Activated CD8-positive, alpha-beta T cell treated with anti-CD3 and anti-CD28 coated beads for 36 hours (primary cell): ENCODE measurements around the gene LARGE1. TPM values are rescaled to one million over a fixed set of nuclear protein-coding genes. Genes with fewer than 3 reads are reported as not detected.

Experiments used
- ATAC-seq: fragments of 200-7000 bp; cut with Tn5 transposase; one replicate; pipeline ENCODE4 v1.10.0; 2021; ENCODE audit warnings: mild to moderate bottlenecking, moderate library complexity
- CTCF ChIA-PET: fragments of 350-600 bp; sonication (Branson Sonifier 250); formaldehyde crosslinking; loops from one replicate; lab custom pipeline; 2021; ENCODE audit warnings: antibody characterized with exemption; lab: Charles Lee
- POLR2A ChIA-PET: fragments of 350-600 bp; sonication (Branson Sonifier 250); formaldehyde crosslinking; loops from one replicate; lab custom pipeline; 2021; ENCODE audit warnings: antibody characterized with exemption; lab: Charles Lee
- DNase-seq: peaks from one replicate; pipeline ENCODE4 v3.0.0-alpha.2; 2020
- H3K27ac Mint-ChIP-seq: one replicate; pipeline ENCODE4 v1.8.0; 2021; ENCODE audit warnings: mild to moderate bottlenecking, mixed read lengths
- H3K27me3 Mint-ChIP-seq: one replicate; pipeline ENCODE4 v1.8.0; 2021; ENCODE audit warnings: mixed read lengths
- H3K36me3 Mint-ChIP-seq: one replicate; pipeline ENCODE4 v1.8.0; 2021; ENCODE audit warnings: low read depth, mixed read lengths
- H3K4me1 Mint-ChIP-seq: one replicate; pipeline ENCODE4 v1.8.0; 2021; ENCODE audit warnings: low read depth, mixed read lengths
- H3K4me3 Mint-ChIP-seq: one replicate; pipeline ENCODE4 v1.8.0; 2021; ENCODE audit warnings: mild to moderate bottlenecking, moderate library complexity, mixed read lengths
- H3K9me3 Mint-ChIP-seq: one replicate; pipeline ENCODE4 v1.8.0; 2021; ENCODE audit warnings: mixed read lengths
- intact Hi-C: fragments of 100-400 bp; cut with micrococcal nuclease; formaldehyde crosslinking; loops from one replicate; pipeline ENCODE4 v1.10.0; 2022
- total RNA-seq, 2 experiments: library from RNA; stranded (reverse); gene quantifications; one replicate each; pipeline ENCODE4 v1.2.3, GENCODE V29; 2021
- TF ChIP-seq, protein P1 (sequence below): fragments of 200-600 bp; IDR thresholded peaks from one replicate; pipeline ENCODE4 v1.8.0; 2022; ENCODE audit warnings: antibody characterized with exemption, mild to moderate bottlenecking

Gene LARGE1
- total RNA-seq, 2 experiments from 2014 or later = 0.31 to 0.32 TPM

DNA sequence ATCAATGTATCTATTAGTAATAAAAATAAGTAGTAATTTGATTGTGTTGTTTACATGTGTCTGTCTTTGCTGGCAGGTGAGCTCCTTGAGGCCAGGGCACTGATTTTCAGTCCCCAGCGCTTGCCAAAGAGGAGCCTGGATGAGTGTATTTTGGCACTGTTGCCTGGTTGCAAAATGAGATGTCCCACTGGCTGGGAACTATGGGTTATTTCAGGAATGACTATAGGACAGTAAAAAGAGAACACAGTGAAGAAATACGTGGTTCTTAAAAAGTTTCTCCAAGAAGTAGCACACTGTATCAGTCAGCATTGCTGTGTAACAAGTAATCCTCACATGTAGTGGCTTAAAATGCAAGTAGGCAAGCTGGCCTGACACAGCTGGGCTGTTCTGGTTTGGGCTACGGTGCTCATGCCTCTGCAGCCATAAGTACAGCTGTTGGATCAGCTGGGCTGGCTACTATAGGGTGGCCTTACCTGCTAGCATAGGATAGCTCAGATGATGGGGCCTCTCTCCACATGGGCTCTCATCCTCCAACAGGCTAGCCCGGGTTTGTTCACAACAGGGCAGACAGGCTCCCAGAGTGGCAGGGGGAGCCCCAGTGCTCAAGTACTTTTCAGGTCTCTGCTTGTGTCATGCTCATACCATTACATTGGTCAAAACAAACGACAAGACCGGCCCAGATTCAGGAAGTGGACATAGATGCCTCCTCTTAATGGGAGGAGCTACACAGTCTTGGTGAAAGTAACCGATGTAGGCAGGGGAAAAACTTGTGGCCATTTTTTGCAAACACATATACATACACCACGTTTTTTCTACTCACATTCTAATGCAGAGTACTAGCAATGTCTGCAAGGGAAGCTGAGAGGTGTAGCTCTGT is 399.1 kb downstream of the LARGE1 start:
- TF ChIP-seq, protein P1, sequence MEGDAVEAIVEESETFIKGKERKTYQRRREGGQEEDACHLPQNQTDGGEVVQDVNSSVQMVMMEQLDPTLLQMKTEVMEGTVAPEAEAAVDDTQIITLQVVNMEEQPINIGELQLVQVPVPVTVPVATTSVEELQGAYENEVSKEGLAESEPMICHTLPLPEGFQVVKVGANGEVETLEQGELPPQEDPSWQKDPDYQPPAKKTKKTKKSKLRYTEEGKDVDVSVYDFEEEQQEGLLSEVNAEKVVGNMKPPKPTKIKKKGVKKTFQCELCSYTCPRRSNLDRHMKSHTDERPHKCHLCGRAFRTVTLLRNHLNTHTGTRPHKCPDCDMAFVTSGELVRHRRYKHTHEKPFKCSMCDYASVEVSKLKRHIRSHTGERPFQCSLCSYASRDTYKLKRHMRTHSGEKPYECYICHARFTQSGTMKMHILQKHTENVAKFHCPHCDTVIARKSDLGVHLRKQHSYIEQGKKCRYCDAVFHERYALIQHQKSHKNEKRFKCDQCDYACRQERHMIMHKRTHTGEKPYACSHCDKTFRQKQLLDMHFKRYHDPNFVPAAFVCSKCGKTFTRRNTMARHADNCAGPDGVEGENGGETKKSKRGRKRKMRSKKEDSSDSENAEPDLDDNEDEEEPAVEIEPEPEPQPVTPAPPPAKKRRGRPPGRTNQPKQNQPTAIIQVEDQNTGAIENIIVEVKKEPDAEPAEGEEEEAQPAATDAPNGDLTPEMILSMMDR = no peak
- ChIA-PET CTCF (interaction anchor here (0.6 to 1.2 kb wide), 2 partner anchors 12 to 27 kb away, joined by 3 read pairs; no protein-coding TSS in a partner anchor), POLR2A (interaction anchor here (0.5 kb wide), 1 partner anchor 77 kb away, joined by 3 read pairs; no protein-coding TSS in a partner anchor)
- H3K4me3 Mint-ChIP-seq = no peak overlapping the region
- H3K9me3 Mint-ChIP-seq = peaks cover 4% of the 10 kb centered on the region
- H3K27me3 Mint-ChIP-seq = no peaks in the 10 kb centered on the region
- intact Hi-C loops = no loop called here
- no peaks in the 10 kb centered on the region for H3K4me1 Mint-ChIP-seq
- no peak for DNase-seq
- H3K27ac Mint-ChIP-seq = no peak overlapping the region
- no peak for ATAC-seq
- no peaks in the 10 kb centered on the region for H3K36me3 Mint-ChIP-seq

DNA sequence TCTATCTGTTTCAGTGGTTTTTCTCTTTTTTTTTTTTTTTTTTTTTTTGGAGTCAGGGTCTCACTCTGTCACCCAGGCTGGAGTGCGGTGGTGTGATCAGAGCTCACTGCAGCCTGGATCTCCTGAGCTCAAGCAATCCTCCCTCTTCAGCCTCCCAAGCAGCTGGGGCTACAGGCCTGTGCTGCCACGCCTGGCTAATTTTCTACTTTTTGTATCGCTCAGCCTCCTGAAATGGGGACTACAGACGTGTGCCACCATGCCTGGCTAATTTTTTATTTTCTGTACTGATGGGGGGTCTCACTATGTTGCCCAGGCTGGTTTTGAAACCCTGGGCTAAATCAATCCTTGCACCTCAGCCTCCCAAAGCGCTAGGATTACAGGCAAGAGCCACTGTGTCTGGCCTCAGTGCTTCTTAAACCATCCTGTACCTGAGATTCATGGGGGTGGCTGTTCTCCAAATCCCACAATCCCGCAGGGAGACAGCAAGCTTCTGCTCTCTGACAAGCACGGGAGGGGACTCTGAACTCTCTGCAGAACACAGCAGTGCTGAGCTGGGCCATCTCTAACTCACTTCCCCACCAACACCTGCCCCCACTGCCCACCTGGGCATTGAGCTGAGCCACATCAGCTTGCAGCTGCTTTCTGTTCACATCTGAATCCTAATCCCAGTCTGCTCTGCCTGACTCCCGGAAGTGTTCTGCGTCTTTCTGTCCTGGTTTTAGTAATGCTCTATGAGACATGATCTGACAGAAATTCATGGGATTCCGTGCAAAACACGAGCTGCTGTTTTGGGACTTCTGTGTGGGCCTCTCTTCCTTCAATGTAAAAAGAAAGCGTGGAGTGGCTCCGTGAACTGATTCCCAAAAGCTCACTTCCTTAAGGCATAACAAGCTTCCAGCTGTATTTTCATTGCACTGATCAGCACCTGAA is 400.0 kb downstream of the LARGE1 start:
- DNase-seq (no peak), ATAC-seq (no peak)
- Mint-ChIP-seq H3K4me3 (no peak overlapping the region), H3K9me3 (peaks cover 4% of the 10 kb centered on the region), H3K36me3 (no peaks in the 10 kb centered on the region), H3K4me1 (no peaks in the 10 kb centered on the region), H3K27ac (no peak overlapping the region), H3K27me3 (no peaks in the 10 kb centered on the region)
- intact Hi-C loops = no loop called here
- POLR2A ChIA-PET = no interaction called here
- TF ChIP-seq, protein P1 = no peak
- CTCF ChIA-PET = interaction anchor here (0.8 to 1.2 kb wide), 3 partner anchors 10 to 59 kb away, joined by 3 to 4 read pairs (median 3); no protein-coding TSS in a partner anchor

DNA sequence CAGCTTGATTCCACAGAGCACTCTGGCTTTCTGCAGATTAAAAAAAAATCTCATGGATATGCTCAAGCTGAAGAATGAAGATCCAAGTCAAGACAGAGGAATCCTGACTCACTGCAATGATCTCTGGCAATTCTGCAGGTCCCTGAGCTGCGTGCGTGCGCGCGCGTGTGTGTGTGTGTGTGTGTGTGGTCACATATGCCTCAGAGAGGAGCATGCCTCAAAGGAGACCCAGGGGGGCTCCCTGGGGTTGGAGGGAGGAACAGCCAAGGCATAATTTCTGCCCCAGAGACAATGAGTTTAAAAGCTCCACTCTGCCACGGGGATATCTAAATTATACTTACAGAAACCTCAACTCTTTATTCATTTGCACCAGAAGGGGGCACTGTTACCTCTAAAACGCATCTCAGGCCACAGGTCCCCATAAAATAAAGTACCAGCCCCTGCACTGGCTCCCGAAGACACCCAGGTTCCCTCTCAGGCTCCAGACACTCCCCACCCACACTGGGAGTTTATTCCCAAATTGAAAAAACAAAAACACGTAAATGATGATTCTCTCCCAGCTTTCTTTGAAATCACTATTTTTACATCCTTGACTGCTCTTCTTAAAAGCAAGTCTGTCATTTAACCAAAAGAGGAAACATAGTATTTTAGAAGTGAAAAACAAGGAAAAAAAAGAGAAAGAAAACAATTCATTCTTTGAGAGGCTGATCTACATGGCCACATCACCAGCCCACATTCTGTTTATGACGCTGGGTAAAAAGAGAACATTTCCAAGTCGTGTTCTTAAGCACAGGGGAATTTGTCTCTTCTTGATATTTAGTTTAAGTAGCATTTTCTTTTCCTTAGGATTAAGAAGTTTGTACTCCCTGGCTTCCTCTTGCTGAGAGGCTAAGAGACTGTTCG is 401.0 kb downstream of the LARGE1 start:
- intact Hi-C loops = no loop called here
- Mint-ChIP-seq H3K36me3 (no peaks in the 10 kb centered on the region), H3K9me3 (peaks cover 4% of the 10 kb centered on the region), H3K4me3 (no peak overlapping the region), H3K4me1 (no peaks in the 10 kb centered on the region), H3K27ac (no peak overlapping the region), H3K27me3 (no peaks in the 10 kb centered on the region)
- no peak for ATAC-seq
- peak; percentile 3 for DNase-seq
- TF ChIP-seq, protein P1 = peak; percentile 59
- POLR2A ChIA-PET = no interaction called here
- CTCF ChIA-PET = interaction anchor here (0.7 to 1.5 kb wide), 9 partner anchors 9 to 1631 kb away, joined by 3 to 6 read pairs (median 3); no protein-coding TSS in a partner anchor

DNA sequence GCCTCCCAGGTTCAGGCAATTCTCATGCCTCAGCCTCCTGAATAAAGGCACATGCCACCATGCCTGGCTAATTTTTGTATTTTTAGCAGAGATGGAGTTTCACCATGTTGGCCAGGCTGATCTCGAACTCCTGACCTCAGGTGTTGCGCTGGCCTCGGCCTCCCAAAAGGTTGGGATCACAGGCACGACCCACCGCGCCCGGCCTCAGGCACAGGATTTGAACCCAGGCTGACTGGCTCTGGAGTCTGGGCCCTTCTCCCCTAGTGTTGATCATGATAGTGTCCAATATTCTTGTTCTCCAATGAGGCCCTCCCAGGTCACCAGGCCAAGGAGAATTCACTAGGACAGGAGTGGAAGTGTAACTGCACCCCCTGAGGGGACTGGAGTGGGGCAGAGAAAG is 401.9 kb downstream of the LARGE1 start:
- ChIA-PET CTCF (interaction anchor here (0.7 to 2.1 kb wide), 8 partner anchors 8 to 1632 kb away, joined by 3 to 6 read pairs (median 3); no protein-coding TSS in a partner anchor), POLR2A (no interaction called here)
- TF ChIP-seq, protein P1 = no peak
- H3K9me3 Mint-ChIP-seq = peaks cover 4% of the 10 kb centered on the region
- no peaks in the 10 kb centered on the region for H3K4me1 Mint-ChIP-seq
- intact Hi-C loops = no loop called here
- H3K36me3 Mint-ChIP-seq = no peaks in the 10 kb centered on the region
- H3K27ac Mint-ChIP-seq = no peak overlapping the region
- no peak for DNase-seq
- H3K27me3 Mint-ChIP-seq = no peaks in the 10 kb centered on the region
- ATAC-seq = no peak
- H3K4me3 Mint-ChIP-seq = no peak overlapping the region
